ENCODE results near the gene VWA7. TPM values are rescaled to one million over a fixed set of nuclear protein-coding genes. Genes with fewer than 3 reads are reported as not detected.
"Not testable (repeated sequence)": the region's sequence is repeated elsewhere in the genome, so short reads cannot be mapped to it uniquely, and the experiment has no call there.

VWA7 gene
- total RNA-seq, 1 donor from 2014 or later = 0.62 TPM

- H3K36me3 Mint-ChIP-seq (ENCODE audit: low read depth) = no peaks in the 10 kb centered on the region
- no peaks in the 10 kb centered on the region for H3K9me3 Mint-ChIP-seq (ENCODE audit: low read depth)
- peak overlapping the region; percentile 95 for H3K27ac Mint-ChIP-seq (ENCODE audit: unreplicated experiment)
- DNase-seq (ENCODE audit: low spot score) = peak; percentile 22
- no peaks in the 10 kb centered on the region for H3K27me3 Mint-ChIP-seq (ENCODE audit: low read depth)
- H3K4me3 Mint-ChIP-seq (ENCODE audit: unreplicated experiment) = peak overlapping the region; percentile 91
- peaks cover 15% of the 10 kb centered on the region for H3K4me1 Mint-ChIP-seq (ENCODE audit: low read depth)
- no peak for TF ChIP-seq CTCF (IDR thresholded peaks at IDR 0.05)
These were observed 28.9 kb upstream of the VWA7 start for GRCh38 chr6:31805939-31806469.

DNA sequence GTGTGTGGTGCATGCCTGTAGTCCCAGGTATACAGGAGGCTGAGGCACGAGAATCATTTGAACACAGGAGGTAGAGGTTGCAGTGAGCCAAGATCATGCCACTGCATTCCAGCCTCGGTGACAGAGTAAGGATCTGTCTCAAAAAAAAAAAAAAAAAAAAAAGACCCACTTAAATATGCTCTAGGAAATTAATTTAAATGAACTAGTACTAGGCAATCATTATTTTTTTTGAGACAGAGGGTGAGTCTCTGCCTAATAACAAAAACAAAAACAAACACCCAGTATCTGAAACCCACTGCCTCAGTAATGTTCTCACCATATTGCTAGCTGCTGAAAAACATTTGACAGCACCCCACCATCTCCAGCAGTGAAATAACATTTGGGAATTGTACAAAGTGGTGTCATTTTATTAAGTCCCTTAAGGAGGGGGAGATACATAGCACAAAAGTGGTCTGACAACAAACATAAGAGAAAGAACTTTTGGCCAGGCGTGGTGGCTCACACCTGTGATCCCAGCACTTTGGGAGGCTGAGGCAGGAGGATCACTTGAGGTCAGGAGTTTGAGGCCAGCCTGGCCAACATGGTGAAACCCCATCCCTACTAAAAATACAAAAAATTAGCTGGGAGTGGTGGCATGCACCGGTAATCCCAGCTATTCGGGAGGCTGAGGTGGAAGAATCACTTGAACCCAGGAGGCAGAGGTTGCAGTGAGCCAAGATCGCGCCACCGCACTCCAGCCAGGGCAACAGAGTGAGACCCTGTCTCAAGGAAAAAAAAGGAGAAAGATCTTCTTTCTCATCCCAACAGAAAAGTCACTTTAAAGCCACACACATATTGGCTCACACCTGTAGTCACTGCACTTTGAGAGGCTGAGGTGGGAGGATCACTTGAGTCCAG is 24.2 kb upstream of the VWA7 start:
- not testable (repeated sequence) for H3K4me3 Mint-ChIP-seq (ENCODE audit: unreplicated experiment); H3K36me3 Mint-ChIP-seq (ENCODE audit: low read depth); H3K27ac Mint-ChIP-seq (ENCODE audit: unreplicated experiment)

DNA sequence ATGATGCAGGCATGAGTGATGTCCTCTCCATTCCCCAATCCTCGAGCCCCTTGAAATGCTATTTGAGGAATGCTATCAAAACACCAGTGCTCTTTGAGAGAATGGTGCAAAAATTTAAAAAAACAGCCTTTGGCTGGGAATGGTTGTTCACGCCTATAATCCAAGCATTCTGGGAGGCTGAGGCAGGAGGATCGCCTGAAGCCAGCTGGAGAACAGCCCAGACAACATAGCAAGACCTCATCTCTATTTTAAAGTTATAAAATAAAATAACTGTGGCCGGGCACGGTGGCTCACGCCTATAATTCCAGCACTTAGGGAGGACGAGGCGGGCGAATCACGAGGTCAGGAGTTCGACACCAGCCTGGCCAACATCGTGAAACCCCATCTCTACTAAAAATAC is 22.7 kb upstream of the VWA7 start:
- Mint-ChIP-seq H3K36me3 (ENCODE audit: low read depth) (no peaks in the 10 kb centered on the region), H3K4me3 (ENCODE audit: unreplicated experiment) (no peak overlapping the region), H3K4me1 (ENCODE audit: low read depth) (no peaks in the 10 kb centered on the region), H3K27ac (ENCODE audit: unreplicated experiment) (peak overlapping the region; percentile 27), H3K27me3 (ENCODE audit: low read depth) (no peaks in the 10 kb centered on the region), H3K9me3 (ENCODE audit: low read depth) (no peaks in the 10 kb centered on the region)
- peak; percentile 20 for DNase-seq (ENCODE audit: low spot score)
- no peak for TF ChIP-seq CTCF (IDR thresholded peaks at IDR 0.05)

More for the DNA sequence above, 24.2 kb upstream of the VWA7 start:
- not testable (repeated sequence) for H3K27me3 Mint-ChIP-seq (ENCODE audit: low read depth); H3K9me3 Mint-ChIP-seq (ENCODE audit: low read depth); H3K4me1 Mint-ChIP-seq (ENCODE audit: low read depth)
- peak; percentile 24 for DNase-seq (ENCODE audit: low spot score)

- peak; percentile 25 for DNase-seq (ENCODE audit: low spot score)
- Mint-ChIP-seq H3K27ac (ENCODE audit: unreplicated experiment) (peak overlapping the region; percentile 12), H3K27me3 (ENCODE audit: low read depth) (no peaks in the 10 kb centered on the region), H3K4me3 (ENCODE audit: unreplicated experiment) (no peak overlapping the region), H3K36me3 (ENCODE audit: low read depth) (no peaks in the 10 kb centered on the region), H3K9me3 (ENCODE audit: low read depth) (no peaks in the 10 kb centered on the region), H3K4me1 (ENCODE audit: low read depth) (peaks cover 20% of the 10 kb centered on the region)
- no peak for TF ChIP-seq CTCF (IDR thresholded peaks at IDR 0.05)
These were observed 20.5 kb upstream of the VWA7 start for GRCh38 chr6:31797588-31797987.

DNA sequence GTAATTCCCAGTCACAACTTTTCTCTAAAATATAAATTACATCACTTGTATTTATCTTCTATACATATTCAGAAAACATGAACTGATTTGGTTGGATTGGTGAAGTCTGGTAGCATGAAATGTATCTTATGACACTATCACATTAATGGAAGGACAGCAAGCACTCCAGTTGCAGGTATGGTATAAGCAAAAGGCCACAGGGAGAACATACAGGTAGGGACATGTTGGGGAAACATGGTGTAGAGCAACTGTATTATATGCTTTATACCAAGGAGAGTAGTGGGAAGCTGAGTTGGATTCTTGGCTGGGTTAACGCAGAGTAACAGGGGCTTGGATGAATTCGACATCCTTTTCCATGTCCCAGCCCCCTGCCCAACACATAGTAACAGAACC is 19.9 kb upstream of the VWA7 start:
- no peaks in the 10 kb centered on the region for H3K27me3 Mint-ChIP-seq (ENCODE audit: low read depth)
- DNase-seq (ENCODE audit: low spot score) = no peak
- peak overlapping the region; percentile 55 for H3K27ac Mint-ChIP-seq (ENCODE audit: unreplicated experiment)
- TF ChIP-seq CTCF (IDR thresholded peaks at IDR 0.05) = no peak
- no peak overlapping the region for H3K4me3 Mint-ChIP-seq (ENCODE audit: unreplicated experiment)
- peaks cover 3% of the 10 kb centered on the region for H3K36me3 Mint-ChIP-seq (ENCODE audit: low read depth)
- H3K4me1 Mint-ChIP-seq (ENCODE audit: low read depth) = peaks cover 21% of the 10 kb centered on the region
- no peaks in the 10 kb centered on the region for H3K9me3 Mint-ChIP-seq (ENCODE audit: low read depth)

Measured in chondrocyte (in vitro differentiated cells).